ENCODE results near the gene COPG2. TPM values are rescaled to one million over a fixed set of nuclear protein-coding genes. Genes with fewer than 3 reads are reported as not detected.

COPG2 gene
- polyA plus RNA-seq, 2 of the 4 experiments (the other 2 are of a cell fraction): 17.1 to 39.5 TPM

DNA sequence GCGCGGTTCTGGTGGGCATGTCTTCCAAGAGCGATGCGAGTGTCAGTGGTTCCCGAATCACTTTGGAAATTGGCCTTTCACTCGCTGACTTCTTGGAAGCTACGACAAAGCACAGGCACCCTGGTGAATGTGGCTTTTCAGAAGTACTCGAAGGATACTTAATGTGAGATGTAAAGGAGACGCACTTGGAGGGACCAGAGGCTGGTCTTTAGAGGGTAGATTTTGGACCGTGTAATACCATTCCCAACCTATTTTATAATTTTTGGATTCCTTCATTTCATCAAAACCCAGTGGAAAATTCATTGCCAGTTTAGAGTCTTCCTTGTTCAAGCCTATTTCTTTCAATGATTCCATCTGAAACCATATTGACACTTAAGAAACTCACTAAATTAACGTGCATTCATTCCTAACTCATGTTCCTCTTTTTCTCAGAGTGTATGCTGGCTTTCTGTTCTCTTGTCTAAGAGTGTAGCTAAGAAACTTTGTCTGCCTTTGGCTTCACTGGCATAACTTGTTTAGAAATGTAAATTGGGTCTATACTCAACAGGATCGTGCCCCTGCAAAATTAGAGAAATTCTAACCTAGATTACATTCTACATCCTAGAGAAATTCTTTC lies 645 bp upstream of the COPG2 start:
- peak; percentile 28 to 46; a peak in 5 of 6 replicates for ATAC-seq
- Histone ChIP-seq H3K4me3 (peak overlapping the region; percentile 64), H3K9me3 (no peaks in the 10 kb centered on the region), H3K4me2 (peak overlapping the region; percentile 76), H3K27ac (peak overlapping the region; percentile 90 to 95), H3K4me1 (peaks cover 5% of the 10 kb centered on the region)
- no peak for DNase-seq (ENCODE audit: low read depth in 1 of 2, low spot score in 1 of 2)
- no peak for FAIRE-seq
- ChIA-PET POLR2A (interaction anchor here (0.7 kb wide), 1 partner anchor 547 kb away, joined by 3 read pairs; no protein-coding TSS in a partner anchor), CTCF (interaction anchor here (0.6 kb wide), 1 partner anchor 122 kb away, joined by 3 read pairs; no protein-coding TSS in a partner anchor)
- TF ChIP-seq SREBF2 (IDR thresholded peaks at IDR 0.05): no peak
- TF ChIP-seq TFCP2L1 (CRISPR knock-in tag; IDR thresholded peaks at IDR 0.05): no peak
- TF ChIP-seq KDM1A (IDR thresholded peaks at IDR 0.05; ENCODE audit: low read depth): no peak
- no peak for TF ChIP-seq BHLHE40 (IDR thresholded peaks at IDR 0.05; ENCODE audit: low read depth, low read length)
- no peak for TF ChIP-seq POLR2AphosphoS2 (conservative IDR thresholded peaks at IDR 0.05; ENCODE audit: low read length)
- TF ChIP-seq, protein P1, sequence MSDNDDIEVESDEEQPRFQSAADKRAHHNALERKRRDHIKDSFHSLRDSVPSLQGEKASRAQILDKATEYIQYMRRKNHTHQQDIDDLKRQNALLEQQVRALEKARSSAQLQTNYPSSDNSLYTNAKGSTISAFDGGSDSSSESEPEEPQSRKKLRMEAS (IDR thresholded peaks at IDR 0.05): no peak
- 13% methylated on average over 10 of the region's 12 CpGs for WGBS (ENCODE audit: missing lambda C conversion rate)

- H3K27ac ChIP-seq: peak overlapping the region; percentile 90 to 95
- no peaks in the 10 kb centered on the region for H3K9me3 ChIP-seq
- ChIA-PET POLR2A (no interaction called here), CTCF (no interaction called here)
- H3K4me3 ChIP-seq: peak overlapping the region; percentile 64
- DNase-seq (ENCODE audit: low read depth in 1 of 2, low spot score in 1 of 2) (peak in 1 of 2 experiments; percentile 6), ATAC-seq (peak; percentile 2 to 32; a peak in 4 of 6 replicates), FAIRE-seq (no peak)
- WGBS (ENCODE audit: missing lambda C conversion rate): 36% methylated on average over 15 of the region's 19 CpGs
- H3K4me1 ChIP-seq: peaks cover 5% of the 10 kb centered on the region
- H3K4me2 ChIP-seq: peak overlapping the region; percentile 79
- TF ChIP-seq MAFK (IDR thresholded peaks at IDR 0.05; ENCODE audit: partially characterized antibody) (peak; percentile 40), JUN (IDR thresholded peaks at IDR 0.05) (no peak), RNF2 (IDR thresholded peaks at IDR 0.05; ENCODE audit: borderline replicate concordance, low read depth) (no peak), NPAS2 (CRISPR knock-in tag; IDR thresholded peaks at IDR 0.05; ENCODE audit: borderline replicate concordance) (no peak), PHF8 (IDR thresholded peaks at IDR 0.05; ENCODE audit: borderline replicate concordance, low read depth) (no peak)
Observed at GRCh38 chr7:130667593-130668257, 823 bp downstream of the COPG2 start.

GRCh38 chr7:130662426-130662825 lies 6.1 kb downstream of the COPG2 start:
- TF ChIP-seq SREBF2 (IDR thresholded peaks at IDR 0.05): no peak
- no peak for TF ChIP-seq HOXB5 (CRISPR knock-in tag; IDR thresholded peaks at IDR 0.05)
- no peak for TF ChIP-seq RCOR1 (IDR thresholded peaks at IDR 0.05; ENCODE audit: low read depth, low read length)
- TF ChIP-seq ZC3H11A (IDR thresholded peaks at IDR 0.05): no peak
- no peak for TF ChIP-seq FOSL2 (IDR thresholded peaks at IDR 0.05)
- TF ChIP-seq FOSL2 (CRISPR knock-in tag; IDR thresholded peaks at IDR 0.05): no peak
- TF ChIP-seq, protein P2, sequence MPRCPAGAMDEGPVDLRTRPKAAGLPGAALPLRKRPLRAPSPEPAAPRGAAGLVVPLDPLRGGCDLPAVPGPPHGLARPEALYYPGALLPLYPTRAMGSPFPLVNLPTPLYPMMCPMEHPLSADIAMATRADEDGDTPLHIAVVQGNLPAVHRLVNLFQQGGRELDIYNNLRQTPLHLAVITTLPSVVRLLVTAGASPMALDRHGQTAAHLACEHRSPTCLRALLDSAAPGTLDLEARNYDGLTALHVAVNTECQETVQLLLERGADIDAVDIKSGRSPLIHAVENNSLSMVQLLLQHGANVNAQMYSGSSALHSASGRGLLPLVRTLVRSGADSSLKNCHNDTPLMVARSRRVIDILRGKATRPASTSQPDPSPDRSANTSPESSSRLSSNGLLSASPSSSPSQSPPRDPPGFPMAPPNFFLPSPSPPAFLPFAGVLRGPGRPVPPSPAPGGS (IDR thresholded peaks at IDR 0.05): no peak
- Histone ChIP-seq H3K4me1 (no peaks in the 10 kb centered on the region), H3K9me3 (no peaks in the 10 kb centered on the region), H3K4me3 (no peak overlapping the region), H3K27ac (no peak overlapping the region), H3K4me2 (no peak overlapping the region)
- DNase-seq (ENCODE audit: low read depth in 1 of 2, low spot score in 1 of 2): no peak
- ChIA-PET CTCF (no interaction called here), POLR2A (interaction anchor here (0.6 kb wide), 1 partner anchor 635 kb away, joined by 4 read pairs; no protein-coding TSS in a partner anchor)
- 88% methylated on average over 2 of the region's 2 CpGs for WGBS (ENCODE audit: missing lambda C conversion rate)
- no peak for ATAC-seq
- peak; percentile 54 for FAIRE-seq

GRCh38 chr7:130655286-130655685 lies 13.3 kb downstream of the COPG2 start:
- no peak for DNase-seq (ENCODE audit: low read depth in 1 of 2, low spot score in 1 of 2)
- ChIA-PET CTCF (no interaction called here), POLR2A (no interaction called here)
- FAIRE-seq: no peak
- no peaks in the 10 kb centered on the region for H3K4me1 ChIP-seq
- no peak overlapping the region for H3K4me3 ChIP-seq
- ATAC-seq: no peak
- no peak overlapping the region for H3K27ac ChIP-seq
- H3K4me2 ChIP-seq: no peak overlapping the region
- WGBS (ENCODE audit: missing lambda C conversion rate): 85% methylated on average over 4 of the region's 4 CpGs
- TF ChIP-seq PHF8 (IDR thresholded peaks at IDR 0.05; ENCODE audit: borderline replicate concordance, low read depth): no peak
- no peak for TF ChIP-seq NFE2L2 (conservative IDR thresholded peaks at IDR 0.05; ENCODE audit: low read length)
- TF ChIP-seq JUN (IDR thresholded peaks at IDR 0.05): no peak
- TF ChIP-seq ZSCAN20 (CRISPR knock-in tag; IDR thresholded peaks at IDR 0.05): no peak
- no peak for TF ChIP-seq NPAS2 (CRISPR knock-in tag; IDR thresholded peaks at IDR 0.05; ENCODE audit: borderline replicate concordance)
- no peak for TF ChIP-seq FOXS1 (CRISPR knock-in tag; IDR thresholded peaks at IDR 0.05)
- no peak for TF ChIP-seq ESRRA (IDR thresholded peaks at IDR 0.05; ENCODE audit: borderline replicate concordance, low read length)
- TF ChIP-seq, protein P3, sequence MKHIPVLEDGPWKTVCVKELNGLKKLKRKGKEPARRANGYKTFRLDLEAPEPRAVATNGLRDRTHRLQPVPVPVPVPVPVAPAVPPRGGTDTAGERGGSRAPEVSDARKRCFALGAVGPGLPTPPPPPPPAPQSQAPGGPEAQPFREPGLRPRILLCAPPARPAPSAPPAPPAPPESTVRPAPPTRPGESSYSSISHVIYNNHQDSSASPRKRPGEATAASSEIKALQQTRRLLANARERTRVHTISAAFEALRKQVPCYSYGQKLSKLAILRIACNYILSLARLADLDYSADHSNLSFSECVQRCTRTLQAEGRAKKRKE (CRISPR knock-in tag; IDR thresholded peaks at IDR 0.05; ENCODE audit: low read depth): no peak
- no peak for TF ChIP-seq JUNB (IDR thresholded peaks at IDR 0.05)
- no peaks in the 10 kb centered on the region for H3K9me3 ChIP-seq

All from A549 (cell line).